Right renal cortex interstitium (tissue), 3 donors: ENCODE data around the gene PNPLA6. TPM values are rescaled to one million over a fixed set of nuclear protein-coding genes. Genes with fewer than 3 reads are reported as not detected.
"Not testable (repeated sequence)": the region's sequence is repeated elsewhere in the genome, so short reads cannot be mapped to it uniquely, and the experiment has no call there.

Source experiments
- DNase-seq, 3 donors: peaks; one replicate each; pipeline ENCODE4 v3.0.0-alpha.2; 2013; ENCODE audit warnings: low read depth in 3 of 3, low spot score in 2 of 3
- polyA plus RNA-seq, 3 donors: library from polyadenylated mRNA; unstranded; fragments of 120-200 nt; gene quantifications; one replicate each; pipeline ENCODE4 v1.2.1, GENCODE V29; 2013; ENCODE audit not compliant: insufficient read length in 3 of 3

The PNPLA6 gene
- polyA plus RNA-seq, 3 donors = 29.4 to 39.1 (median 32.5) TPM

GRCh38 chr19:7529610-7530490, 5.7 kb upstream of the PNPLA6 start:
- no peak for DNase-seq

- DNase-seq = peak in 1 of 3 donors; percentile 15
These were observed 2.1 kb upstream of the PNPLA6 start for GRCh38 chr19:7533281-7533885.

- DNase-seq = peak in 2 of 3 donors; percentile 43 to 85
These were observed 1.5 kb upstream of the PNPLA6 start for GRCh38 chr19:7533925-7534480.

GRCh38 chr19:7534531-7535046, 928 bp upstream of the PNPLA6 start:
- DNase-seq = peak in 2 of 3 donors; percentile 47 to 55

GRCh38 chr19:7535998-7536695, 630 bp downstream of the PNPLA6 start:
- DNase-seq = no peak

- DNase-seq = not testable (repeated sequence)
These were observed 3.5 kb downstream of the PNPLA6 start for GRCh38 chr19:7538990-7539389.

- DNase-seq = no peak
These were observed 4.4 kb downstream of the PNPLA6 start for GRCh38 chr19:7539827-7540425.

- no peak for DNase-seq
These were observed 5.4 kb downstream of the PNPLA6 start for GRCh38 chr19:7540761-7541474.

GRCh38 chr19:7541475-7541824, 5.9 kb downstream of the PNPLA6 start:
- DNase-seq = no peak

GRCh38 chr19:7541828-7542443, 6.4 kb downstream of the PNPLA6 start:
- no peak for DNase-seq

GRCh38 chr19:7542556-7543348, 7.2 kb downstream of the PNPLA6 start:
- DNase-seq = no peak

GRCh38 chr19:7544626-7545025, 9.1 kb downstream of the PNPLA6 start:
- no peak for DNase-seq

GRCh38 chr19:7545300-7545699, 9.8 kb downstream of the PNPLA6 start:
- DNase-seq = no peak

GRCh38 chr19:7545904-7546303, 10.4 kb downstream of the PNPLA6 start:
- no peak for DNase-seq

GRCh38 chr19:7547159-7547558, 11.6 kb downstream of the PNPLA6 start:
- DNase-seq = no peak

GRCh38 chr19:7549429-7550148, 14.1 kb downstream of the PNPLA6 start:
- no peak for DNase-seq

- no peak for DNase-seq
These were observed 14.8 kb downstream of the PNPLA6 start for GRCh38 chr19:7550169-7550770.
